HFFc6 (cell line): ENCODE measurements around the gene IQCE. TPM values are rescaled to one million over a fixed set of nuclear protein-coding genes. Genes with fewer than 3 reads are reported as not detected.

ENCODE experiments used
- DNase-seq: peaks from one replicate; pipeline ENCODE4 v3.0.0-alpha.2; 2018
- H3K27ac Mint-ChIP-seq: 2 replicates; pipeline ENCODE4 v1.8.0; 2020; ENCODE audit warnings: mild to moderate bottlenecking, mixed read lengths
- H3K27me3 Mint-ChIP-seq: 2 replicates; pipeline ENCODE4 v1.8.0; 2021; ENCODE audit warnings: mild to moderate bottlenecking, moderate library complexity, mixed read lengths; ENCODE audit not compliant: insufficient read depth
- H3K36me3 Mint-ChIP-seq: 2 replicates; pipeline ENCODE4 v1.8.0; 2021; ENCODE audit warnings: low read depth, mixed read lengths
- H3K4me1 Mint-ChIP-seq: 2 replicates; pipeline ENCODE4 v1.8.0; 2020; ENCODE audit warnings: low read depth, mixed read lengths
- H3K4me3 Mint-ChIP-seq: 2 replicates; pipeline ENCODE4 v1.8.0; 2020; ENCODE audit warnings: mild to moderate bottlenecking, moderate library complexity, mixed read lengths
- H3K9me3 Mint-ChIP-seq: 2 replicates; pipeline ENCODE4 v1.8.0; 2020; ENCODE audit warnings: mild to moderate bottlenecking, mixed read lengths
- CTCF ChIP-seq: fragments of 200-600 bp; sonication (generic); IDR thresholded peaks from 2 replicates; pipeline ENCODE4 v1.5.0; 2021; ENCODE audit warnings: antibody characterized with exemption, mild to moderate bottlenecking
- total RNA-seq, 6 experiments: library from RNA; stranded (reverse); fragmentation: NEBNext Ultra II Directional; extraction: Animal tissue kit (Norgen Biotek cat#: 25700); gene quantifications; 2 replicates in 1 of 6; 3 replicates in 5 of 6; pipeline ENCODE4 v1.2.3, GENCODE V29; 2021

IQCE gene
- total RNA-seq, 6 experiments from 2014 or later = 14.9 to 18.1 (median 17.0) TPM

- H3K4me1 Mint-ChIP-seq = peaks cover 49% of the 10 kb centered on the region
- H3K4me3 Mint-ChIP-seq = peak overlapping the region; percentile 13
- H3K36me3 Mint-ChIP-seq = peaks cover 6% of the 10 kb centered on the region; the same call in 1 of the 2 replicates
- H3K27ac Mint-ChIP-seq = peak overlapping the region; percentile 68
- no peaks in the 10 kb centered on the region; the same call in none of the 2 replicates for H3K27me3 Mint-ChIP-seq
- TF ChIP-seq CTCF = no peak
- DNase-seq = peak; percentile 39
- no peaks in the 10 kb centered on the region for H3K9me3 Mint-ChIP-seq
Observed at GRCh38 chr7:2635810-2636701, 77.3 kb downstream of the IQCE start.

GRCh38 chr7:2637066-2637471 lies 78.3 kb downstream of the IQCE start:
- H3K4me1 Mint-ChIP-seq = peaks cover 54% of the 10 kb centered on the region
- no peaks in the 10 kb centered on the region for H3K9me3 Mint-ChIP-seq
- 0 out of 2 replicates have a peak overlapping the region, but pooled peaks have one; percentile 87 for H3K27ac Mint-ChIP-seq
- H3K27me3 Mint-ChIP-seq = no peaks in the 10 kb centered on the region; the same call in none of the 2 replicates
- DNase-seq = no peak
- no peak for TF ChIP-seq CTCF
- no peak overlapping the region for H3K4me3 Mint-ChIP-seq
- H3K36me3 Mint-ChIP-seq = peaks cover 6% of the 10 kb centered on the region; the same call in 1 of the 2 replicates

GRCh38 chr7:2637505-2638223 lies 78.9 kb downstream of the IQCE start:
- peaks cover 54% of the 10 kb centered on the region for H3K4me1 Mint-ChIP-seq
- no peak for TF ChIP-seq CTCF
- H3K4me3 Mint-ChIP-seq = peak overlapping the region; percentile 65
- H3K9me3 Mint-ChIP-seq = no peaks in the 10 kb centered on the region
- H3K27me3 Mint-ChIP-seq = no peaks in the 10 kb centered on the region; the same call in none of the 2 replicates
- DNase-seq = no peak
- H3K36me3 Mint-ChIP-seq = peaks cover 6% of the 10 kb centered on the region; the same call in 1 of the 2 replicates
- H3K27ac Mint-ChIP-seq = peak overlapping the region; percentile 87

- peak; percentile 77 for DNase-seq
- no peaks in the 10 kb centered on the region; the same call in none of the 2 replicates for H3K27me3 Mint-ChIP-seq
- no peaks in the 10 kb centered on the region for H3K9me3 Mint-ChIP-seq
- H3K4me3 Mint-ChIP-seq = peak overlapping the region; percentile 65
- peak overlapping the region; percentile 87 for H3K27ac Mint-ChIP-seq
- TF ChIP-seq CTCF = no peak
- H3K4me1 Mint-ChIP-seq = peaks cover 51% of the 10 kb centered on the region
- peaks cover 6% of the 10 kb centered on the region; the same call in 1 of the 2 replicates for H3K36me3 Mint-ChIP-seq
Observed at GRCh38 chr7:2638224-2638991, 79.6 kb downstream of the IQCE start.

- H3K4me1 Mint-ChIP-seq = peaks cover 44% of the 10 kb centered on the region
- H3K27me3 Mint-ChIP-seq = no peaks in the 10 kb centered on the region; the same call in 1 of the 2 replicates
- no peak for DNase-seq
- TF ChIP-seq CTCF = no peak
- H3K4me3 Mint-ChIP-seq = no peak overlapping the region
- H3K27ac Mint-ChIP-seq = peak overlapping the region; percentile 87
- H3K36me3 Mint-ChIP-seq = peaks cover 6% of the 10 kb centered on the region; the same call in 1 of the 2 replicates
- H3K9me3 Mint-ChIP-seq = no peaks in the 10 kb centered on the region
Observed at GRCh38 chr7:2639181-2639681, 80.5 kb downstream of the IQCE start.
